GM23248 (cell line): Measurements from ENCODE around the gene MMP15. TPM values are rescaled to one million over a fixed set of nuclear protein-coding genes. Genes with fewer than 3 reads are reported as not detected.

Experiments used
- DNase-seq: peaks from one replicate; pipeline ENCODE4 v3.0.0-alpha.2; 2015
- H2AFZ ChIP-seq: fragments of 200-600 bp; sonication (generic); 2 replicates; pipeline ENCODE4 v1.6.1; 2016; ENCODE audit warnings: antibody characterized with exemption
- H3F3A ChIP-seq: fragments of 200-600 bp; sonication (generic); 2 replicates; pipeline ENCODE4 v1.6.1; 2016; ENCODE audit warnings: mild to moderate bottlenecking, antibody characterized with exemption, mixed run types; ENCODE audit not compliant: insufficient read depth
- H3K27ac ChIP-seq: fragments of 200-600 bp; sonication (generic); 2 replicates; pipeline ENCODE4 v1.5.1; 2016; ENCODE audit warnings: mild to moderate bottlenecking
- H3K27me3 ChIP-seq: fragments of 200-600 bp; sonication (generic); replicated peaks from 2 replicates; pipeline ENCODE4 v1.6.1; 2016; ENCODE audit warnings: mild to moderate bottlenecking; ENCODE audit not compliant: insufficient read depth
- H3K36me3 ChIP-seq: fragments of 200-600 bp; sonication (generic); 2 replicates; pipeline ENCODE4 v1.6.1; 2016; ENCODE audit warnings: low read depth, mild to moderate bottlenecking
- H3K4me1 ChIP-seq: fragments of 200-600 bp; sonication (generic); 2 replicates; pipeline ENCODE4 v1.6.1; 2016; ENCODE audit warnings: mild to moderate bottlenecking; ENCODE audit not compliant: insufficient read depth
- H3K4me2 ChIP-seq: fragments of 200-600 bp; sonication (generic); one replicate; pipeline ENCODE4 v1.6.1; 2016; ENCODE audit warnings: mild to moderate bottlenecking; ENCODE audit not compliant: unreplicated experiment
- H3K4me3 ChIP-seq: fragments of 200-600 bp; sonication (generic); 2 replicates; pipeline ENCODE4 v1.5.1; 2016; ENCODE audit warnings: mild to moderate bottlenecking
- H3K79me2 ChIP-seq: fragments of 200-600 bp; sonication (generic); 2 replicates; pipeline ENCODE4 v1.6.1; 2016; ENCODE audit warnings: mild to moderate bottlenecking; ENCODE audit not compliant: insufficient read depth
- H3K9ac ChIP-seq: fragments of 200-600 bp; sonication (generic); 2 replicates; pipeline ENCODE4 v1.6.1; 2016; ENCODE audit warnings: mild to moderate bottlenecking
- H3K9me2 ChIP-seq: fragments of 200-600 bp; sonication (generic); 2 replicates; pipeline ENCODE4 v1.6.1; 2016; ENCODE audit warnings: mixed run types, mild to moderate bottlenecking, moderate library complexity; ENCODE audit not compliant: insufficient read depth
- H3K9me3 ChIP-seq: fragments of 200-600 bp; sonication (generic); one replicate; pipeline ENCODE4 v1.6.1; 2017; ENCODE audit warnings: low read depth
- H4K20me1 ChIP-seq: fragments of 200-600 bp; sonication (generic); 2 replicates; pipeline ENCODE4 v1.6.0; 2016; ENCODE audit not compliant: insufficient read depth
- EZH2 ChIP-seq: fragments of 200-600 bp; sonication (generic); IDR thresholded peaks from 2 replicates; pipeline ENCODE4 v1.6.1; 2018; ENCODE audit warnings: antibody characterized with exemption, mild to moderate bottlenecking; ENCODE audit not compliant: insufficient read depth, poor library complexity, severe bottlenecking
- EZH2phosphoT487 ChIP-seq: fragments of 200-600 bp; sonication (generic); IDR thresholded peaks from 2 replicates; pipeline ENCODE4 v1.6.1; 2018; ENCODE audit warnings: antibody characterized with exemption, moderate library complexity, mild to moderate bottlenecking, low read depth; ENCODE audit not compliant: insufficient read depth
- WGBS, 2 experiments: methylation state at CpG; one replicate each; pipeline ENCODE4 v1.1.6; 2015 to 2017; ENCODE audit warnings: low lambda C conversion rate in 2 of 2, low coverage in 1 of 2; ENCODE audit errors: missing lambda C conversion rate in 2 of 2; 5-methylcytosine and 5-hydroxymethylcytosine counted together
- in situ Hi-C: fragments of 300-500 bp; cut with MboI; formaldehyde crosslinking; loops from 2 replicates; pipeline ENCODE4 v1.15.0; 2020
- polyA plus RNA-seq: library from polyadenylated mRNA; unstranded; fragments of >200 nt; fragmentation: Nextera tagmentation; extraction: Ambion mirVana; gene quantifications from 2 replicates; pipeline ENCODE4 v1.2.1, GENCODE V29; 2016
- total RNA-seq: library from RNA; depleted of rRNA; stranded (reverse); fragments of >200 nt; shearing (Covaris generic); gene quantifications from 2 replicates; pipeline ENCODE4 v1.2.3, GENCODE V29; 2014

The MMP15 gene
- total and polyA plus RNA-seq, 2 experiments from 2014 or later, result 0.45 to 1.4 TPM

GRCh38 chr16:58046054-58046881 lies 20.7 kb downstream of the MMP15 start:
- H3K4me2 ChIP-seq, result no peak overlapping the region
- no peaks in the 10 kb centered on the region for H3K27me3 ChIP-seq
- no peaks in the 10 kb centered on the region for H3K4me1 ChIP-seq
- H3K79me2 ChIP-seq, result no peaks in the 10 kb centered on the region
- no peaks in the 10 kb centered on the region for H3K9me2 ChIP-seq
- no peaks in the 10 kb centered on the region for H4K20me1 ChIP-seq
- no peaks in the 10 kb centered on the region for H3K36me3 ChIP-seq
- no peak for TF ChIP-seq EZH2
- TF ChIP-seq EZH2phosphoT487, result no peak
- in situ Hi-C loops, result no loop called here
- 65 to 68% methylated on average over 14 to 16 of the region's 16 CpGs for WGBS, 2 experiments
- H3K9me3 ChIP-seq, result no peaks in the 10 kb centered on the region
- no peaks in the 10 kb centered on the region for H3F3A ChIP-seq
- no peak overlapping the region for H2AFZ ChIP-seq
- H3K27ac ChIP-seq, result no peak overlapping the region
- DNase-seq, result no peak
- no peak overlapping the region for H3K9ac ChIP-seq
- H3K4me3 ChIP-seq, result no peak overlapping the region

DNA sequence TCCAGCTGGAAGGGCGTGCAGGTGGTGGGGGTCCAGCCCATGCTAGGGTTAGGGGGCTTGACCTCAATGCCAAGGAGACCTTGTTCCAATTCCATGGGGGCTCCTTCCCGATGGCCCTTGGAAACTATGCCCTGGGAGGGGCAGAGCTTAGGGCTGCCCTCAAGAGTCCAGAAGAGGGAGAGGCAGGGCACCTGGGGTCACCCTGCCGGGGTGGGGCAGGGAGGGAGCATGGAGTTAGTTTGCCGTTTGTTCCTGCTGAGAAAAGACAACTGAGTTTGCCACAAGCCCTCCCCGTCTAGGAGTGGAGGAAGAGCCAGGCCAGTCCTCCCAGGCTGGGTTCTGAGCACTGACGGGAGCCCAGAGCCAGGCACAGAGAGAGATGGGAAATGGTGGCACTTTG lies 21.4 kb downstream of the MMP15 start:
- Histone ChIP-seq H3K79me2 (no peaks in the 10 kb centered on the region), H3K36me3 (no peaks in the 10 kb centered on the region), H4K20me1 (no peaks in the 10 kb centered on the region), H3K9me2 (no peaks in the 10 kb centered on the region), H3K27me3 (no peaks in the 10 kb centered on the region), H3K4me3 (no peak overlapping the region), H3K27ac (no peak overlapping the region), H2AFZ (no peak overlapping the region), H3K9ac (no peak overlapping the region), H3K4me1 (no peaks in the 10 kb centered on the region), H3K9me3 (no peaks in the 10 kb centered on the region), H3K4me2 (no peak overlapping the region), H3F3A (no peaks in the 10 kb centered on the region)
- 49 to 51% methylated on average over 6 of the region's 6 CpGs for WGBS, 2 experiments
- TF ChIP-seq EZH2phosphoT487, result no peak
- no peak for TF ChIP-seq EZH2
- DNase-seq, result no peak
- in situ Hi-C loops, result no loop called here

- WGBS, 2 experiments, result 69 to 73% methylated on average over 18 to 19 of the region's 19 CpGs
- Histone ChIP-seq H3K4me2 (no peak overlapping the region), H3F3A (no peaks in the 10 kb centered on the region), H3K79me2 (no peaks in the 10 kb centered on the region), H4K20me1 (no peaks in the 10 kb centered on the region), H3K27ac (no peak overlapping the region), H3K36me3 (no peaks in the 10 kb centered on the region), H3K9me3 (no peaks in the 10 kb centered on the region), H2AFZ (no peak overlapping the region), H3K9ac (no peak overlapping the region), H3K4me1 (no peaks in the 10 kb centered on the region), H3K4me3 (no peak overlapping the region), H3K27me3 (no peaks in the 10 kb centered on the region), H3K9me2 (no peaks in the 10 kb centered on the region)
- in situ Hi-C loops, result no loop called here
- DNase-seq, result no peak
- TF ChIP-seq EZH2phosphoT487, result no peak
- no peak for TF ChIP-seq EZH2
These were observed 22.2 kb downstream of the MMP15 start for GRCh38 chr16:58047557-58048348.

- no peaks in the 10 kb centered on the region for H3K9me2 ChIP-seq
- in situ Hi-C loops, result no loop called here
- H3K79me2 ChIP-seq, result no peaks in the 10 kb centered on the region
- no peak overlapping the region for H3K27ac ChIP-seq
- WGBS, 2 experiments, result 74 to 77% methylated on average over 13 of the region's 13 CpGs
- no peak overlapping the region for H3K4me2 ChIP-seq
- no peaks in the 10 kb centered on the region for H3K9me3 ChIP-seq
- H4K20me1 ChIP-seq, result no peaks in the 10 kb centered on the region
- no peaks in the 10 kb centered on the region for H3K36me3 ChIP-seq
- no peak for DNase-seq
- H3K9ac ChIP-seq, result no peak overlapping the region
- no peaks in the 10 kb centered on the region for H3K4me1 ChIP-seq
- H3F3A ChIP-seq, result no peaks in the 10 kb centered on the region
- H3K27me3 ChIP-seq, result no peaks in the 10 kb centered on the region
- TF ChIP-seq EZH2, result no peak
- TF ChIP-seq EZH2phosphoT487, result no peak
- H2AFZ ChIP-seq, result no peak overlapping the region
- H3K4me3 ChIP-seq, result no peak overlapping the region
These were observed 23.1 kb downstream of the MMP15 start for GRCh38 chr16:58048494-58049231.
